SIG-M5 treated with dmso at 0.1 percent for 504 hours (cell line): ENCODE results near the gene HACD2.
A peak's percentile ranks its signal among the peaks of the same experiment; 100 is the strongest.
"Not testable (repeated sequence)": the region's sequence is repeated elsewhere in the genome, so short reads cannot be mapped to it uniquely, and the experiment has no call there.

Experiments used
- DNase-seq: peaks from one replicate; lab custom pipeline; 2025; ENCODE audit not compliant: unreplicated experiment; lab: John Stamatoyannopoulos, UW

Gene HACD2

DNA sequence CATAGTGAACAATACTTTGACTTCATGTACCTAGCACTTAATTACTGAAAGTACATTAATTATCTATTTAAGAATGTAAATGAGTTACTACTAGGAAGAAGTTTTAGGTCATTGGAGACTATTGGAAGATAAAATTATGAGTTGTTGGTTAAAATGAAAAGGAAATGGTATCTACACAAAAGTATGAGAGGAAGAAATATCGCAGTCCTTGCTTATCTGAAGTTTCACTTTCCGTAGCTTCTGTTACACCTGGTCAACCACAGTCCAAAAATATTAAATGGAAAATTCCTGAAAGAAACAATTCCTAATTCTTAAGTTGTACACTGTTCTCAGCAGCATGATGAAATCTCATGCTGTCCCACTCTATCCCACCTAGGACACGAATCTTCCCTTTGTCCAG lies 57.8 kb downstream of the HACD2 start:
- DNase-seq: no peak

- DNase-seq: no peak
Observed at GRCh38 chr3:123526474-123526873, 58.4 kb downstream of the HACD2 start.

- DNase-seq: no peak
Observed at GRCh38 chr3:123525433-123525832, 59.4 kb downstream of the HACD2 start.

DNA sequence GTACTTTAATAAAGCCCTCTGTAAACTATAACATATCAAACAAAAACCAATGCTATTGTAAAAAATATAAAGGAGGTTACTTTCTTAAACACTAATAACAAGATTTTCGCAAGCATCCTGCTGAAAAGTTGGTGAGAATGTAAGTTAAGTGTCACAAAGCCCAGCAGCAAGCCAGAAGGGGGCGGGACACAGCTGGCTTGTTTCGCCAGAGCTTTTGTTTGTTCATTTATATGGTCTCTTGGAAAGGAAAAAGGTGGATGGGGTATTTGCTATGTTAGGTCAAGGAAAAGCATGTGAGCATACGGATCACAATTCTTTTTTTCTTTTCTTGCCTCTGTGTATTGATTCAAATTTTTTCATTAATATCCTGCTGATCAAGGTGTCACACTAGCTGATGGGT lies 59.9 kb downstream of the HACD2 start:
- DNase-seq: no peak

DNA sequence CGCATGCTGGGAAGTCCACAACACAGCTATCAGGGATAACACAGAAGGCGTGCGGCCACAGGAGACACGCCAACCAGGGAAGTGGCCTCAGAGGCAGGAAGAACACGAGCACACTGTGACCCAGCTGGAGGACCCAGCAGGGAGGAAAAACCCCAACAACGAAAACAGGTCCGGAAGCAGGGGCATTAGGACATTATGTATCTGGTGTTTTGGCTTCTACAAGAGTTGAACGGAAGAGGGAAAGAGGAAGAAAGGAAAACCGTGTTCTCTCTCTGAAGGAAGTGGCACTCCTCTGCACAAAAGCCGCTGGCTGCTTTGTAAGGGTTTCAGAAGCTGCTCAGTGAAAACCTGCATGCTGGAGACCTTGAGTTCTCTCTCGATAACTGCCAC lies 61.8 kb downstream of the HACD2 start:
- peak; percentile 52 for DNase-seq

DNA sequence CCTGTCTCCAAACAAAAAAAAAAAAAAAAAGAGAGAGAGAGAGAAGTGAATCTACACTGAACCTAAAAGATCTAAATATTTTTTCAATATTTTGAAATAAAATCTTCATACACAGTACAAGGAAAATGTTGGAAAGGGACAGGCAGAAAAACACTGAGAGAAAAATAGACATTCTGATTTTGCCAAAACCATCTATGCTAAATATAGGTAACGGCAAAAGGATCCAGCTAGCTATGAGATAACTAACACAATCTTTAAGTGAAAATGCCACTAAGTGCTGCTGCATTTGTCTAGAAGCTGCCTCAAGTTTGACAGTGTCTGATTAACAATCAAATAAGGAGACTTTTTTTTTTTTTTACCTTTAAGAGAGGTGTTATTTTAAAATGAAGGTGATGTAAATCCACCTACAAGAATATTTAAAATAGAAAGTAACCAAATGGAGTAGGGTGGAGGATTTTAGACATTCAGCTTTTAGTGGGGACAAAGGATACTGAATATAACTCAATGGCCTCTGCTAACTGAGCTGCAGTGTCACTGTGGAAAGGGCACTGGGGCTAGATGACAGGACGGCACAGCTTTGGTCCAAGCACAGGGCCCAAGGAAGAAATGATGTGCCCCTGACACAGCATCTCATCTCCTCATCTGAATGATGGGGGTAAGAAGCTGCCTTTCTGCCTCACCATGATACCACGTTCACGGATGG lies 62.4 kb downstream of the HACD2 start:
- no peak for DNase-seq

GRCh38 chr3:123521179-123521969 lies 63.5 kb downstream of the HACD2 start:
- no peak for DNase-seq

- DNase-seq: no peak
Observed at GRCh38 chr3:123520656-123521055, 64.2 kb downstream of the HACD2 start.

GRCh38 chr3:123518892-123519485 lies 65.9 kb downstream of the HACD2 start:
- DNase-seq: no peak

DNA sequence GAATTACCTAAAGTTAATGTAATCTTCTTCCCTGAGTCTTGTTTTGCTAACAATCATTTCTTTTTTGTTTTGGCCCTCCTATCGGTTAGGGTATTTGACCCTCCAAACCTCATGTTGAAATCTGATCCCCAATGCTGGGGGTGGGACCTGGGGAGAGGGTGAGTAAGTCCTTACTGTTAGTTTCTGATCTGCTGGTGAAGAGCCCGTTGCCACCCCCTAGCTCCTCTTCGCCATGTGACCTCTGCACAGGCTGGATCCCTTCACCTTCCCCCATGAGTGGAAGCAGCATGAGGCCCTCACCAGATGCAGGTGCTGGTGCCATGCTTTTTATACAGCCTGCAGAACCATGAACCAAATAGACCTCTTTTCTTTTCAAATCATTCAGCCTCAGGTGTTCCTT lies 73.1 kb downstream of the HACD2 start:
- DNase-seq: no peak

GRCh38 chr3:123511084-123511483 lies 73.8 kb downstream of the HACD2 start:
- no peak for DNase-seq

DNA sequence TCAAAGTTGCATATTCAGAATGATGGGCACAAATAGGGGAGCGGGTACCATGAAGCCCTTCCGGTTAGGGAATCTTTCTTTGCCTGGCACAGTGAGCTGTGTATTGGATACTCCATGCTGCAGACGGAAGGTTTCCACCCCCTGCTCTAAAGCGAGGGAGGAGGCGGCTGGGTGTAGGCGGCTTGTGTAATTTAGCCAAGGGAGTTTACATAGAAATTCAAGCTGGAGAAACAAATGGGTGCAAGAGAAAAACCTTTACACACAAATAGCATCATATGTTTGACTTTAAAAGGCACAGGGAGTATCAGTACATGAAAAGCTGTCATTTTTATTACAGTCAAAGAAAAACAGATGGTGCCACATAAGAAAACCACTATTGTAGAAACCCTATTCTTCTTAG lies 76.7 kb downstream of the HACD2 start:
- no peak for DNase-seq

DNA sequence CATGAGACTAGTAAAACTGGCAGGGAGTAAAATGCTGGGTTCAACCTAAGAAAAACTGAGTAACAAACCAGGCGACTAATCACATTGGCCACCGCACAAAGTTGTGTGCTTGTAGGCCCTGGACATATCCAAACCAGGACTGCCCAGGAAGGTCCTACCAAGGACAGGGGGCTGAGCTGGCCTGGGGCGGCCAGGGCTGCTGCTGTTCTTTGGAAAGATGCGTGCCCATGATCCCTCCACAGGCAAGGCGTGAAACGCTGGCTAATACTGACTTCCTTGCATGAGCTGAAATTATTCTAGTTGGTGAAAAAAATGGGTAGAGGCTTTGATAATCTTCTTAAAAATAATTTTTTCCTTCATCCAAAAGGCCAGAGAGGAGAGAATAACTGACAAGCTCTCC lies 79.0 kb downstream of the HACD2 start:
- no peak for DNase-seq

DNA sequence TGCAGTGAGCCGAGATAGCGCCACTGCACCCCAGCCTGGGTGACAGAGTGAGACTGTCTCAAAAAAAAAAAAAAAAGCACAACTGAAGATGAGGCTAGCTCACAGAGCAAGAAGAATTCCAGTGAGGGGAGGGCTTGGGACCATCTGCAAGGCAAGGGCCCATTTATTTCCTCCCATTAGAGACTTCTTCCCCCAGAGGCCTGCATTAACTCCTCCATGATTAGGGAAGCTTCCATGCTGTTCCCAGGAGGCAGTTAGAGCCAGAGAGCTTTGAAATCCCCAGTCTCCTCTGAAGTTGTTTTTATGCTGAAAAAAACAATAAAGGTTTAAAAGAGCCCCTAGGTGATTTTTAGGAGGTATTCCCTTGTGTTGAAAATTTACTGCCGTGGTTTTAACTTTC lies 81.7 kb downstream of the HACD2 start:
- no peak for DNase-seq

DNA sequence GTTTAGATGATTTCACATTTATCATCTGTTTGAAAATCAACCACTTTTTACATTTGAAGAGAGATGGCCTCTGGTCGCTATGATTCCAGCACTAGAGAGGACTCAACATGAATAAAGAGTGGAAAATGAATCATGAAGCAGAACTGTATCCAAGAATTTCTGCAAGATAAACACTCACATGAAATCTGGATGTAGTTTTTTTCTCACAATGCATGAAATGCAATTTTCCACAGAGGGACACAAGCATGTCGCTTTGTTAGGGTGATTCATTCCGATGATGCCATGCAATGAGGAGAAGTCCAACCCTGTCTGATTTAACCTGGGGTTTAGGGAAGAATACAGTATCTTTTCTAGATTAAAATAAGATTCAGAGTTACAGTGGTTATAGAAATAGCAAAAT lies 85.5 kb downstream of the HACD2 start:
- DNase-seq: no peak

GRCh38 chr3:123498761-123499160 lies 86.1 kb downstream of the HACD2 start:
- DNase-seq: no peak

DNA sequence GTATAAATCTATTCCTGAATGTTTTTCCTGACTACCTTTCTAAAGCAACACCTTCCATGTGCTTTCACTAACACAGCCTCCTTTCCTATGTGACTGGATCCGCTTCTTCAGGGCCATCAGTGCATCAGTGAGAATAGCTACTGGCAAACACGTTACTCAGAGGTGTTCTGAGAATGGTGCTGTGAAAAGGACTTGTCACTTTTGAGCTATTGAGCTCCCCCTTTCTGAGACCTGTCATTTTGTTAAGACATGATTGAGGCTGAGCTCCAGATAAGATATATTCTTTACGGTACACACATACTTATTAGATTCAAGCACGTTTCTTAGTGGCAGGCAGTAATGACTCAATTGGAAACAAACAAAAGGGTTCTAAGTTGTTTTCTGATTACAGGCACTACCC lies 90.9 kb downstream of the HACD2 start:
- DNase-seq: no peak

DNA sequence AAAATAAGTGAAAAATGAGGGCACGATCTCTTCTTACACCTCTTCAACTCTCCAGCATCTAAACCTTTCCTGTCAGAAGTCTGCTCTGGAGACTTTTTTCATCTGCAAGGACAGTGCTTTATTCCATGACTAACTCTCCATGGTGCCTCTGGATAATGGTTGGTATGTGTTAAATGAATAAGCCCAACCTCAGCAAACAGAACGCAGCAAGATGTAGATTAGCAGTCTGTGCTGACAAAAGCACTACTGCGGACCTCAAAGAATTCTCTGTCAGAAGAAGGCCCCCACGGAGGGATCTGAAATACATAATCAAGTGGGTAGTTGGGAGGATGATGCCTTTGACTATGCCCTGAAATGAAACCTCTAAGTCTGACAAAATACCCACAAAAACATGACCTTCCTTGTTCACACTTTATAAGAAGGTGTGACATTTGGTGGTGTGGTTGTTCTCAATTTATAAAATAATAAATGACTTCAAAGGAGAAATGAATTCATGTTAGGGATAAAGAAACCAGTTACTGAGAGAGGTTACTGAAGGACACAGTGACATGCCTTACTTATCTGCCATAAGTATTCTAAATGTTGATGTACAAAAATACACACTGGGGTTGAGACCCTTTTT lies 92.8 kb downstream of the HACD2 start:
- DNase-seq: no peak

DNA sequence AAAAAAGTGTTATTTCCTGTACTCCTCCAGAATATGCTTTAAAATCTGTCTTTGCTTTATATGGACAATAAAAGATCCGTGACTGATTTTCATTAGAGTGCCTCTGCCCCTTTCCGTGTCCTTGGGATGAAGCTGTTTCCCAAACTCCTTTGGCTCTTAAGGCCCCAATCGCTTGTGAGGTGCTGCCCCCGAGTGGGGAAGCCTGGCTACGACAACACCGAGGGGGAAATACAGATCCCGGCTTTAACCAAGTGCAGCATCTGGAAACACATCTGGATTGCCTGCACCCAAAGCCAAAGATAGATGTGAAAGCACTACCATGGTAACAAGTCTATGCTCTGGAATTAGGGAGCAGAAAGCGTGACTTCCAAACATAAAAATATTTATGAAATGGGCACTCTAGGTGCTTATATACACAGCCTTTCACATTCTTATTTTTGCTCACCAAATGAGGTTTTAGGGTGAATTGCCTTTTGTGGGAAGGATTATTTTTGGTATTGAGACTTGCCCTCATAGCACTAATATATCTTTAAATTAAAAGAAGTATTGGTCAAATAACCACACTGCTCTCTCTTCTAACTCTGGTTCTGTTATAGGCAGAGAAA lies 95.4 kb downstream of the HACD2 start:
- peak; percentile 46 for DNase-seq

- DNase-seq: no peak
Observed at GRCh38 chr3:123488645-123489347, 96.1 kb downstream of the HACD2 start.

DNA sequence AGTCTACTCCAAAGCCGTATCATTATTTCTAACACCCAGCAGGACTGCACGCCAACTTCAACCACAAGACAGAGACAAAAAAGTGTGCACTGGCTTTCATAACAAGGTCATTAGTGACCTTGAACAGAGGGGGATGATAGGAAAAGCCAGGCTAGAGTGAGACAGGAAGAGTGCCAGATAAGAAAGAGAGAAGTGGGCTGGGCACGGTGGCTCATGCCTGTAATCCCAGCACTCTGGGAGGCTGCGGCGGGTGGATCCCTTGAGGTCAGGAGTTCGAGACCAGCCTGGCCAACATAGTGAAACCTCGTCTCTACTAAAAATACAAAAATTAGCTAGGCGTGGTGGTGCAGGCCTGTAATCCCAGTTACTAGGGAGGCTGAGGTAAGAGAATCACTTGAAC lies 97.8 kb downstream of the HACD2 start:
- DNase-seq: not testable (repeated sequence)
